Neutrophil (primary cell): ENCODE data around the gene BICRAL.
"Not testable (repeated sequence)": the region's sequence is repeated elsewhere in the genome, so short reads cannot be mapped to it uniquely, and the experiment has no call there.

Experiments used
- H3K27ac ChIP-seq: fragments of 200-600 bp; sonication (generic); 2 replicates; pipeline ENCODE4 v1.5.1; 2016; ENCODE audit warnings: mild to moderate bottlenecking, moderate library complexity
- H3K27me3 ChIP-seq: fragments of 200-600 bp; sonication (generic); 2 replicates; pipeline ENCODE4 v1.6.0; 2016; ENCODE audit warnings: mild to moderate bottlenecking
- H3K36me3 ChIP-seq: fragments of 200-600 bp; sonication (generic); 2 replicates; pipeline ENCODE4 v1.5.1; 2017
- H3K4me1 ChIP-seq, 2 experiments: fragments of 200-600 bp in 1 of 2; sonication (generic) in 1 of 2; 1 replicate in 1 of 2; 2 replicates in 1 of 2; pipeline versions ENCODE4 v1.5.1 to v1.6.1; 2013 to 2016; ENCODE audit warnings: low read depth in 1 of 2, low read length in 1 of 2, mild to moderate bottlenecking in 1 of 2, moderate library complexity in 1 of 2; ENCODE audit not compliant: control insufficient read depth in 1 of 2, insufficient read depth in 1 of 2
- H3K4me3 ChIP-seq, 2 experiments: fragments of 200-600 bp in 1 of 2; sonication (generic) in 1 of 2; 1 replicate in 1 of 2; 2 replicates in 1 of 2; pipeline ENCODE4 v1.5.1; 2013 to 2016; ENCODE audit warnings: low read depth in 1 of 2, low read length in 1 of 2, mild to moderate bottlenecking in 1 of 2, moderate library complexity in 1 of 2
- H3K9me3 ChIP-seq: fragments of 200-600 bp; sonication (generic); 2 replicates; pipeline ENCODE4 v1.5.1; 2016
- TF ChIP-seq, protein P1 (sequence below): fragments of 200-600 bp; sonication (generic); IDR thresholded peaks from 2 replicates; pipeline ENCODE4 v1.5.1; 2016; ENCODE audit warnings: antibody characterized with exemption

BICRAL gene

DNA sequence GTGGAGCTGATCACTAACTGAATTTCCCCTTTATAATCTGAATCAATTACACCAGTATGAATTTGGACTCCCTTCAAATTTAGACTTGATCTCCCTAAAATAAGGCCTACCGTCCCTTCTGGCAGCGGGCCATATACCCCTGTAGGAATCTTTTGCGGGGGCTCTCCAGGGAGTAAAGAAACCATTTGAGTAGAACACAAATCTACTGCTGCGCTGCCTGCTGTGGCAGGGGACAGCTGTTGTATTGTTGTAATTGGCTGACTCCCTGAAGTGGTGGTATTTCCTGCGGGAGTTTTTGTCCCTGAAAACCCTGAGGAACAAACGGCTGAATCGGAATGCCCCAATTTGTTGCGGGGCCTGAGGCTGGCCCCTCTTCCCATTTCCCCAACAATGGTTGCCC, 118.0 kb downstream of the BICRAL start:
- no peaks in the 10 kb centered on the region for H3K27me3 ChIP-seq
- TF ChIP-seq, protein P1, sequence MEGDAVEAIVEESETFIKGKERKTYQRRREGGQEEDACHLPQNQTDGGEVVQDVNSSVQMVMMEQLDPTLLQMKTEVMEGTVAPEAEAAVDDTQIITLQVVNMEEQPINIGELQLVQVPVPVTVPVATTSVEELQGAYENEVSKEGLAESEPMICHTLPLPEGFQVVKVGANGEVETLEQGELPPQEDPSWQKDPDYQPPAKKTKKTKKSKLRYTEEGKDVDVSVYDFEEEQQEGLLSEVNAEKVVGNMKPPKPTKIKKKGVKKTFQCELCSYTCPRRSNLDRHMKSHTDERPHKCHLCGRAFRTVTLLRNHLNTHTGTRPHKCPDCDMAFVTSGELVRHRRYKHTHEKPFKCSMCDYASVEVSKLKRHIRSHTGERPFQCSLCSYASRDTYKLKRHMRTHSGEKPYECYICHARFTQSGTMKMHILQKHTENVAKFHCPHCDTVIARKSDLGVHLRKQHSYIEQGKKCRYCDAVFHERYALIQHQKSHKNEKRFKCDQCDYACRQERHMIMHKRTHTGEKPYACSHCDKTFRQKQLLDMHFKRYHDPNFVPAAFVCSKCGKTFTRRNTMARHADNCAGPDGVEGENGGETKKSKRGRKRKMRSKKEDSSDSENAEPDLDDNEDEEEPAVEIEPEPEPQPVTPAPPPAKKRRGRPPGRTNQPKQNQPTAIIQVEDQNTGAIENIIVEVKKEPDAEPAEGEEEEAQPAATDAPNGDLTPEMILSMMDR: no peak
- H3K27ac ChIP-seq: no peak overlapping the region
- peaks cover 6% of the 10 kb centered on the region in 2 experiments for H3K4me1 ChIP-seq
- no peaks in the 10 kb centered on the region for H3K9me3 ChIP-seq
- H3K36me3 ChIP-seq: no peaks in the 10 kb centered on the region
- no peak overlapping the region for H3K4me3 ChIP-seq

DNA sequence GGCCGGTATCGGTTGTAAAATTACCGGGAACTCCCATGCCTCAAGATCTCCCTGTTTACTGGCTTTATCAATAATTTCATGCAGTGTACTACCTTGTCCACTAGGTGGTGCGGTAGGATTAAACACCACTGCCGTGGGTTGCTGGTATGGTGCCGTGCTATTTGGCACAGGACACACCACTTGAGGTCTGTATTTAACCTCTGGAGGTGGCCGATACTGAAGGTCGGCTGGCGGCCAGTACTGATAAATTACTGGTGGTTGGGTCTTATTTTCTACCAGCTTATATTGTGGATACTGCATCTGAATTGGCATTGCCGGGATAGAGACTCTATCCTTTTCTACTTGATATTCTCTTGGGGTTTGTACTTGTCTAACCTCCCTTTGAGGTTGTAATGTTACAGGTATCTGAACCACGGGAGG, 119.7 kb downstream of the BICRAL start:
- Histone ChIP-seq H3K9me3 (no peaks in the 10 kb centered on the region), H3K4me3 (no peak overlapping the region), H3K27me3 (no peaks in the 10 kb centered on the region), H3K36me3 (no peaks in the 10 kb centered on the region), H3K4me1 (peaks cover 6% of the 10 kb centered on the region in 2 experiments), H3K27ac (no peak overlapping the region)
- TF ChIP-seq, protein P1: peak; percentile 89

DNA sequence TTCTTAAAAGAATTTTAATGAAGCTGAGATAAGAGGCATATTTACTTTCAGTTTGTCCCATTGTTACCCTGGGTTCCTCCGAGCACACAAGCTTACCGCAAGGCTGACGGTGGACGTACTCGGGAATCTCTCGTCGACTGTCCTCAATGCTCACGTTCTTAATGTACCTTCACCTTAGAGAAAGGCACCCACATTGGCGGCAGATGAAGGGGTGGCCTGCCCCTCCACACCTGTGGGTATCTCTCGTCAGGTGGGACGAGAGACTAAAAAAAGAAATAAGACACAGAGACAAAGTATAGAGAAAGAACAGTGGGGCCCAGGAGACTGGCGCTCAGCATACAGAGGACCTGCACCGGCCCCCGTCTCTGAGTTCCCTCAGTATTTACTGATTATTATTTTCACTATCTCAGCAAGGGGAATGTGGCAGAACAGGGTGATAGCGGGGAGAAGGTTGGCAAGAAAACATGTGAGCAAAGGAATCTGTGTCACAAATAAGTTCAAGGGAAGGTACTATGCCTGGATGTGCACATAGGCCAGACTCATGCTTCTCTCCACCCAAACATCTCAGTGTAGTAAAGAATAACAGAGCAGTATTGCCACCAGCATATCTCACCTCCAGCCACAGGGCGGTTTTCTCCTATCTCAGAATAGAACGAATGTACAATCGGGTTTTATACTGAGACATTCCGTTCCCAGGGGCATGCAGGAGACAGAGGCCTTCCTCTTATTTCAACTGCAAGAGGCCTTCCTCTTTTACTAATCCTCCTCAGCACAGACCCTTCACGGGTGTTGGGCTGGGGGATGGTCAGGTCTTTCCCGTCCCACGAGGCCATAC, 120.8 kb downstream of the BICRAL start:
- H3K27me3 ChIP-seq, H3K36me3 ChIP-seq, H3K27ac ChIP-seq, H3K4me3 ChIP-seq, H3K9me3 ChIP-seq, H3K4me1 ChIP-seq: not testable (repeated sequence)

DNA sequence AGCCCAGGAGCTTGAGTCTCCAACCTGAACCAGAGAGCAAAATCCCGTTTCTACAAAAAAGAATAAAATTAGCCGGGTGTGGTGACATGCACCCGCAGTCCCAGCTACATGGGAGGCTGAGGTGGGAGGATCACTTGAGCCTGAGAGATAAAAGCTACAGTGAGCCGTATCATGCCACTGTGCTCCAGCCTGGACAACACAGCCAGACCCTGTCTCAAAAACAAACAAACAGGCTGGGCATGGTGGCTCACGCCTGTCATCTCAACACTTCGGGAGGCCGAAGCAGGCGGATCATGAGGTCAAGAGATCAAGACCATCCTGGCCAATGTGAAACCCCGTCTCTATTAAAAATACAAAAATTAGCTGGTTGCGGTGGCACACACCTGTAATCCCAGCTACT, 122.6 kb downstream of the BICRAL start:
- Histone ChIP-seq H3K27ac (no peak overlapping the region), H3K4me3 (no peak overlapping the region), H3K9me3 (no peaks in the 10 kb centered on the region), H3K4me1 (peaks cover 6% of the 10 kb centered on the region in 2 experiments), H3K27me3 (no peaks in the 10 kb centered on the region), H3K36me3 (no peaks in the 10 kb centered on the region)
- TF ChIP-seq, protein P1: no peak

DNA sequence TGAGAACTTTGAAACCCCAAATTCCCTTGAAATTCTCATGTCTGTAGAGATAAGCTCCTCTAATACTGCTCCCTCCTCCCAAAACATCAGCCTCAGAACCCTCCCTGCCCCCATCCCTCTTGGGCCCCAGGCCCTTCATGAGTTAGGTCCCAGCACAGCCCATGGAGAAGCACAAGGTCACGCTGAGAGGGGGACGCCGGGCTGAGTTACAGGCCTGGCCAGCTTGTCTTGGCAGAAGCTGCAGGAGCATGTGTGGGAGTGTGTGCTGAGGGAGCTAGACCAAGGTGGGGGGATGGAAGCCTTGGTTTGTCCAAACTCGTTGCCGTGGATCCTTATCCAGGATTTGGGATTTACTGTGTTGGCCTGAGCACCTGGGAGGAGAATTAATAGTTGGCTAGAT, 125.5 kb downstream of the BICRAL start:
- Histone ChIP-seq H3K27me3 (peaks cover 16% of the 10 kb centered on the region), H3K36me3 (no peaks in the 10 kb centered on the region), H3K4me3 (no peak overlapping the region), H3K9me3 (no peaks in the 10 kb centered on the region), H3K4me1 (peaks cover 3 to 5% of the 10 kb centered on the region in 2 experiments), H3K27ac (no peak overlapping the region)
- TF ChIP-seq, protein P1: no peak

DNA sequence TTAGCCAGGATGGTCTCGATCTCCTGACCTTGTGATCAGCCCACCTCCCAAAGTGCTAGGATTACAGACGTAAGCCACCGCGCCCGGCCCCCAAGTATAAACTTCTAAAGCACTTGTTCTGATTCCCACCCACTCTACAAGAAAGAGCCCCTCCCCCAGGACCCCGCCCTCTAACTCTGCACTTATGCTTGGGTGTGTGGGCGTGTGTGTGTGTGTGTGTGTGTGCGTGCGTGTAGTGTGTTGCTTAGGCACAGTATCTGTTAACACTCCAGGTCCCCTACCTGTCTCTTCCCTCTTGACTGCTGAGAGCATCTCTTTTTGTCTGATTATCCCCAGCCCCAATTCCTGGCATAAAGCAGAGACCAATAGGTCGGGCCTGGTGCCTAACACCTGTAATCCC, 128.0 kb downstream of the BICRAL start:
- no peaks in the 10 kb centered on the region for H3K9me3 ChIP-seq
- TF ChIP-seq, protein P1: no peak
- no peak overlapping the region for H3K4me3 ChIP-seq
- H3K4me1 ChIP-seq: peaks cover 3 to 5% of the 10 kb centered on the region in 2 experiments
- H3K27me3 ChIP-seq: peaks cover 22% of the 10 kb centered on the region
- H3K36me3 ChIP-seq: no peaks in the 10 kb centered on the region
- no peak overlapping the region for H3K27ac ChIP-seq
